ENCODE results near the gene FAM9C. TPM values are rescaled to one million over a fixed set of nuclear protein-coding genes. Genes with fewer than 3 reads are reported as not detected.

FAM9C gene
- total and polyA plus RNA-seq, 2 donors (not counting 1 experiment from before 2014, with no cell fraction given): not detected

GRCh38 chrX:13091111-13091765, 46.8 kb upstream of the FAM9C start:
- H3K9me3 ChIP-seq (ENCODE audit: control extremely low read depth in 1 of 3, control insufficient read depth in 2 of 3, insufficient read depth in 1 of 3, low read length in 2 of 3): peaks cover 0 to 3% (median 0%) of the 10 kb centered on the region in 3 donors
- no peaks in the 10 kb centered on the region for H3K36me3 ChIP-seq (replicated peaks in 1 of 2; ENCODE audit: control extremely low read depth in 1 of 2, control insufficient read depth in 1 of 2, extremely low read depth in 1 of 2, insufficient read depth in 2 of 2, low read length in 1 of 2)
- DNase-seq: peak; percentile 55
- peaks cover 76% of the 10 kb centered on the region for H3K4me1 Mint-ChIP-seq
- ChIA-PET CTCF (interaction anchor here (0.8 to 9.7 kb wide), 12 partner anchors 10 to 397 kb away, joined by 3 to 173 read pairs (median 12); partner anchors contain the start of gene TMSB4X), POLR2A (interaction anchor here (0.8 to 9.7 kb wide), 5 partner anchors 88 to 397 kb away, joined by 3 to 129 read pairs (median 13); partner anchors contain the start of gene TMSB4X)
- H3K4me2 ChIP-seq (replicated peaks; ENCODE audit: low read depth, low read length, poor library complexity, severe bottlenecking): peak overlapping the region; percentile 59
- H4K20me1 ChIP-seq (ENCODE audit: control insufficient read depth, insufficient read depth, low read length, poor library complexity, severe bottlenecking): no peaks in the 10 kb centered on the region
- TF ChIP-seq EZH2 (IDR thresholded peaks at IDR 0.05; ENCODE audit: borderline replicate concordance, insufficient read depth, low read depth, low read length, poor library complexity, severe bottlenecking) (no peak), CTCF (IDR thresholded peaks at IDR 0.05) (no peak)
- H2AFZ ChIP-seq (ENCODE audit: insufficient read depth, low read depth, low read length, poor library complexity, severe bottlenecking): peak overlapping the region; percentile 43
- peak overlapping the region; percentile 92 for H3K27ac Mint-ChIP-seq
- peak overlapping the region; percentile 82 to 89 for H3K27ac ChIP-seq (ENCODE audit: low read length in 2 of 2)
- H3K27me3 ChIP-seq (replicated peaks in 1 of 4; ENCODE audit: control extremely low read depth in 1 of 4, control insufficient read depth in 3 of 4, insufficient read depth in 4 of 4, low read length in 3 of 4): no peaks in the 10 kb centered on the region
- no peaks in the 10 kb centered on the region for H3K9me3 Mint-ChIP-seq (ENCODE audit: insufficient read depth)
- H3K4me1 ChIP-seq (ENCODE audit: control insufficient read depth in 2 of 2, insufficient read depth in 2 of 2, low read length in 2 of 2): peaks cover 70 to 74% of the 10 kb centered on the region in 2 donors
- WGBS (ENCODE audit: insufficient coverage): 0% methylated on average over 1 of the region's 6 CpGs
- intact Hi-C loops (cut with micrococcal nuclease): loop anchor here (5.0 to 10.0 kb wide), 3 partner anchors 171 to 326 kb away; no protein-coding TSS in a partner anchor
- H3K27me3 Mint-ChIP-seq: no peaks in the 10 kb centered on the region
- H3K4me3 ChIP-seq (ENCODE audit: control extremely low read depth in 1 of 5, extremely low read depth in 1 of 5, insufficient read depth in 1 of 5, low read depth in 2 of 5, low read length in 4 of 5): peak overlapping the region in 1 of 5 experiments; percentile 1
- ATAC-seq (ENCODE audit: low read depth): no peak
- H3K79me2 ChIP-seq (ENCODE audit: control insufficient read depth, insufficient read depth, low read length): no peaks in the 10 kb centered on the region
- H3K9ac ChIP-seq (ENCODE audit: low read length): peak overlapping the region; percentile 22
- peak overlapping the region; percentile 72 for H3K4me3 Mint-ChIP-seq

All from B cell (primary cell).